SW 1271 (cell line): ENCODE measurements around the gene WIPF1.

Experiments
- DNase-seq, 2 experiments: peaks; one replicate each; lab custom pipeline; 2025; lab: John Stamatoyannopoulos, UW

Gene WIPF1

DNA sequence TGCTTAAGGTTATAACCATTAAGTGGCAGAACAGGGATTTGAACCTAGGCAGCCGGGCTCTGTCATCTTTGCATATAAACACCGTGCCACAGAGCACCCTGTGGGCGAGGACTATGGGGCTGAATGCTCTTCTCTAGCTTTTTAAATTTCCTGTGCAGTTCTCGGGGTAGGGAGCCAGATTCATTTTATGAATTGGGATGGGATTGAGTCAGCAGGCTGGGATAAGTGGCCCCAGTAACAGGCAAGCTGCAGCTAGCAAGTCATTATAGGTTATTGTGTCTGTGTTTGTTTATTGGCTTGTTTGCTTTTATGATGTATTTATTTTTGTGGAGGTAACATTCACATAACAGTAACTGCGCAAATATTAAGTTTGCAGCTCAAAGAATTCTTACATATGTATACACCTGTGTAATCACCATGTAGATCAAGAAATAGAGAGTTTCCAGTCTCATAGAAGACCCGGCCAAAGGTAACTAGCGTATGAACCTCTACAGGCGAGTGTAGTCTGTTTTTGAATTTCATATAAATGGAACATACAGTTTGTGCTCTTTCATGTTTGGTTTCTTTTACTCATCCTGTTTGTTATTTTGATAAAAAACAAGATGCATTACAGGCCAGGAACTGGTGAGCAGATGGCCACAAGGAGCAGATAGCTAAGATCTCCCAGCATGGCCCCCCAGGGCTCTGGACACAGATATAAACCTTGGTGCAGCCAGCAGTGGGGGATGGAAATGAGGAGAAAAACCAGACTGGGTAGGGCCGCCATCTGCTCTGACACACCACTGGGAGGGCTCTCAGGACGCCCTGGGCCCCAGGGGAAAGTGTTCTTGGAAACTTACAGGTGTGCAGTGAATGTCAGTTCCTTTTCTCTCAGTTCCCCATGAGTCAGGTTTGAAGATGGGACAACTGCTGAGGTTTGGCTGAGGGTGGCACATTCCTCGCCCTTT lies 61.6 kb downstream of the WIPF1 start:
- DNase-seq: no peak

DNA sequence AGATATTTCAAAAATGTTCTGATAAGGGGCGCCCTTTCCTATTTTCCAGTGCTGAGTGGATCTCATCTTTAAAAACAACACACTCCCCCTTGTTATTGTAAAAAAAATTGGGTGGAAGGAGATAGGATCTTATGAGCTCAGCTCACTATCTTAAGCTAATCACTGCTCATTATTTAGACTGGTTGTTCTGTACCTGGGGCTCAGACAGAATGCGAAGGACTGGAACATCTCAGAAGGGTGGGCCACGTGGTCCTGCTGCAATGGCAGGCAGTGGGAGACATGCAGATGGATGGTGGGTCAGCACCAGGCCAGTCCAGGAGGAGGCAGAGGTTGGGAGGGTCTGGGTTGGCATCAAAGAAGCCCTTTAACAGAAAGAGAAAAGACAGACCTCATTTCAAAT lies 62.5 kb downstream of the WIPF1 start:
- DNase-seq: no peak

DNA sequence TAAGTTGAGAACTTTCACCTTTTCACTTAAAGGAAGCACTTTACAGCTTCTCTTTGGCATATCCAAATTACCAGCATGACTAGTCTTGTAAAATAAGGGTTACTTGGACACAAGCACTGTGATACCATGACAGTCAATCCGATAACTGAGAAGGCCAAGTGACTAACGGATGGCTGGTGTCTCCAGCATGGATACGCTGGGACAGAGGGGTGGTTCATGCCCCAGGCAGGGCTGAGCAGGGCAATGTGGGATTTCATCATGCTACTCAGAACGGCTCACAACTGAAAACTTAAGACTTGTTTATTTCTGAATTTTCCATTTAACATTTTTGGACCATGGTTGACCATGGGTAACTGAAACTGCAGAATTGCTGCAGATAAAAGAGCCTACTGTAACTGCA lies 67.7 kb downstream of the WIPF1 start:
- no peak for DNase-seq

DNA sequence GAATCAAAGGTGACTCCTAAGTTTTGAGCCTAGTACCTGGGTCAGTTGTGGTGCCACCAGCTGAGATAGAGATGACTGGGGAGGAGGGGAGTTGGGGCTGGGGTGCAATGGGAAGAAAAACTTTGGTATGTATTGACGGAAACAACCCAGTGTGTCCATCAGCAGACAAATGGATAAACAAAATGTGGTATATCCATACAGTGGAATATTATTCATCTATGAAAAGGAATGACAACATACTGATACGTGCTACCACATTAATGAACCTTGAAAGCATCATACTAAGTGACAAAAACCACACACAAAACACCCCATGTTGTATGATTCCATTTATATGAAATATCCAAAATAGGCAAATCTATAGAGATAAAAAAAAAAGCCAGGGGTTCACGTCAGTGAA lies 69.6 kb downstream of the WIPF1 start:
- no peak for DNase-seq

DNA sequence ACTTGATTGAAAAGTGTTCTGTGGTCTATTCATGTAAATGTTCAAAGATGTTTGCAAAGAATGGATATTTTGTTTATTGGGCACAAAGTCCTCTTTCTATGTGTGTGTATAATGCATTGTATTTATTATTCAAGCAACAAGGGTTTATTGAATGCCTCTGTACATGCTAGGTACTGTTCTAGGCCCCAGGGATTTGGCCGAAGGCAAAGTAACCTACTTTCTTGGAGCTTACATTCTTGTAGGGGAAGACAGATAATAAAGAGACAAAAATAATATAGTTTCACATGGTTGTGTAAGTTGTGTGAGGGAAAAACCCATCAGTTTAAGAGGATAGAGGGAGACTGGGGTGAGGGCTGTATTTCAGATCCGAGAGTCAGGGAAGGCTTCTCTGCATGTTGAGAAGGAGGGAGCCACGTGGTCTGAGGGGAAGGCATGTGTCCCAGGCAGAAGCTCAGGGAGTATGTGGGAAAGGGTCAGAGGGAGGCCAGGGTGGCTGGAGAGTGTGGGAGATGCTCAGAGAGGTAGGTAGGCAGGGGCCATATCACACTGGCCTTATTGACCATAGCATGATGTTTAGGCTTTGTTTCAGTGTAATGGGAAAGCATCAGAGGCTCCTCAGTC lies 70.4 kb downstream of the WIPF1 start:
- no peak for DNase-seq

DNA sequence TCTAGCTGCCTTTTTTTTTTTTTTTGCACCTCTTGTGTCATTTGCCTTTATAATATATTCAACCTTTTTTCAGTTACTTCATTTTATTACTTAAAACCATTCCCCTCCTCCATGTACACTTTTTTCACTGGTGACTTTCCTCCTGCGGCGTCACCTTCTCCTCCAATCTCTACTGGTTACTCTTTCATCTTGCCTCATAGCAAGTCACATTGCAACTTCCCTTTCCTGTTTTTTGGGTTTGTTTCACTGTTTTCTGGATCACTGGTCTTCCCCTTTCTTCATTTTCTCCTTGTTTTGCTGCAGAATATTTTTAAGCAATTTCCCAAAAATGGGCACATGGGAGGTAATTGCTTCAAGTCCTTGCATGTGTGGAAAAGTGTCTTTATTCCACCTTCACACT lies 73.1 kb downstream of the WIPF1 start:
- DNase-seq: no peak

DNA sequence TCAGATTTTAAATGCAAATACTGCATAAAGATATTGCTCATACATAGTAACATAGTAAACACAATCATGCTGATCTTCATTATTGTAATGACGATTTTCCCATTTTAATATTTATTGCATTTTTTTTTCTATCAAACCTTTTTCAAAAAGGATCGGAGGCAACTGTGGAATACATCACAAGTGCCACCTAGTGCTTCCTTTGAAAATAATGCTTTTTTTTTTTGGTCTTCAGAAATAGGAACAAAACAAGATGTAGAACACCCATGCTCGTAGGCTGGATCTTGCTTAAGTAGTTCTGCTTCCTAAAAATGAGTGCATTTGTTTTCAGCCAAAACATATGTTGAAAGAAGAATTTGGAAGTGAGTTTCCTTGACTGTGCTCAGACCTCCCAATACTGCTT lies 75.1 kb downstream of the WIPF1 start:
- DNase-seq: peak in 1 of 2 experiments; percentile 30

DNA sequence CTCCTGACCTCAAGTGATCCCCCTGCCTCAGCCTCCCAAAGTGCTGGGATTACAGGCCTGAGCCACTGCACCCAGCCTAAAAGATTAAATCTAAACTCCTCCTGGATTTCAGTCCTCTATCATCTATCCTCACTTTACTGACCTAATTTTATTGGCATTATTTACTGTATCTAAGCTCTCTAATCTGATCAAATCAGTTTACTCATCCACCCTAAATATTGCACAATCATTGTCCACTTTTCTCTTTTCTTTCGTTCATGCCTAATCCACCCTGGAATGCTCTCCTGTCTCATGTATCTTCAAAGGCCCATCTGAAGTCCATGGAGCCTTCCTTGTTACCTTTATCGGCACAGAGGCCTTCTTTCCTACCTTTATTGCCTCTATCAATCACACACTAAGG lies 79.2 kb downstream of the WIPF1 start:
- DNase-seq: no peak

DNA sequence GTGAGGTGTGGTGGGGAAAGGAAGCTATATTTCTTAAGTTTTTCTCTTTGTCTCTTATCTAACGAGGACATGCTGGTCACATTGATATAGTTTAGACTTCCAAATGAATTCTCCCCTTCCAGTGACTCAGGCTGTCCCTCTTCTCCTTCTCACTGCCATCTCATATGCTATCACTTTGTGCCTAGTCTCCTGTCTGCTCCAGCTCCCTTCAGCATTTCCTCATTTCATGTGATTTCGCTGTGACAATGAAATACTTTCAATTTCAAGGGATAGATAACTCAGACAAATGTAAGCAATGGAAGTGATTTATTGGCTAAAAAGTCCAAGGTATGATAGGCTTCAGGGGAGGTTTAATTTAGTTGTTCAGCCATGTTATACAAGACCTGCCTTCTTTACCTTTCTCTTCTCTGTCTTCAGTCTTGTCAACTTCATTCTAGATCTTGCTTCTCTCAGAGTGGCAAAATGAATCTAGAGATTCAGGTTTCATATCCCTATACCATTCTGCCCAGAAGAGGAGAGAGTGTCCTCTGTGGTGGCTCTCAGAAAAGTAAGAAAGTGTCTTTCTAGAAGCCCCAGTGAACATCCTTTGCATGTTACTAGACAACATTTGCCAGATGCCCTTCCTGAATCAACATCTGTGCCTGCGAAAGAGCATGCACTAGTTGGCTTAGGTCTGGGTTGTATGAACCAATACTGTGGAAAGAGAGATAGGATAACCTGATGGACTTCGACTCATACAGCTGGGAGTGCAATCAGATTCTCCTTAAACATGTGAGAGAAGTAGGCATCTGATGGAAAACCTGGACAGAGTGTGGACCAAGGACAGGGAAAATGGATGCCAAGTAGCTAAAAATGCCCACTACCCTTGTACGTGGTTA lies 80.9 kb downstream of the WIPF1 start:
- no peak for DNase-seq

DNA sequence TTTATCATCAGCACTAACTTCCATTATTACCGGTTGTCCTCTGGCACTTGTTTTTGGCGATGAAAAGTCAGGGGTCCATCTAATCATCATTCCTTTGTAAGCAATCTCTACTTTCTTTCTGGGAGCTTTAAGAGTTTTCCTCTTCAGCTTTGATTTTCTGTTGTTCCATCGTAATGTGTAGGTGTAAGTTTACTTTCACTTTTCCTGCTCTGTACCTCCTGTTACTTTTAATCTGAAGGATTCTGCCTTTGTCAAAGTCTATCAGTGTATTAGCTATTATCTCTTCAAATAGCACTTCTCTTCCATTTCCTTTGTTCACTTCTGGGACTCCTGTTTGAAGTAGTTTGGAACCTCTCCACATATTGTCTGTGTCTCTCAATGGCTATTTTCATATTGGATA lies 85.3 kb downstream of the WIPF1 start:
- DNase-seq: no peak

DNA sequence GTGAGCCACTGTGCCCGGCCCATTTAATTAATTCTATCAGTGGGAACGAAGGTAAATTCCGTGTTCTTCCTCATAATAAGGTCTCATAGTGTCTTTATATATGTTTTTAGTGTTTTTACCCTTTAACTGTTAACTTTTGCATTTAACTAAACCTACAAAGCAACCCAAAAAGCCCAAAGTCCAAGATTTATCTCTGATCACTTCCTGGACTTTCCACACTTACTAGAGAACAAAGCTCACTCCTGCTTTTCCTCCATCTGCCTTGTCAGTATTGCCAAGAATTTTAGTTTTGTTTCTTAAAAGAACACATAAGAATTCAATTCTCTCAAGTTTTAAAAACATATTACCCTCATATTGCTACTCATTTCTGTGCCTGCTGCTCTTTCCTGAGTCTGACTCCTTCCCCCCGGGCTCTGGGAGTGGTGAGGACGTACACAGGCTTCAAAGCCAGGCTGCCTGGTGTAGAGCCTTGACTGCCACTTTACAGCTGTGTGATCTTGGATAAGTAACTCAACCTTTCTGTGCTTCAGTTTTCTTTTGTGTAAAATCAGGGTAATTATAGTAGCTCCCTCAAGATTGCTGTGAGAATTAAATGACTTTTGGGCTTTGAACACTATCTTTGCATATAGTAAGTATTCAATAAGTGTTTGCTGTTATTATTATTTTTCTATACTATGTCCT lies 85.9 kb downstream of the WIPF1 start:
- DNase-seq: no peak

DNA sequence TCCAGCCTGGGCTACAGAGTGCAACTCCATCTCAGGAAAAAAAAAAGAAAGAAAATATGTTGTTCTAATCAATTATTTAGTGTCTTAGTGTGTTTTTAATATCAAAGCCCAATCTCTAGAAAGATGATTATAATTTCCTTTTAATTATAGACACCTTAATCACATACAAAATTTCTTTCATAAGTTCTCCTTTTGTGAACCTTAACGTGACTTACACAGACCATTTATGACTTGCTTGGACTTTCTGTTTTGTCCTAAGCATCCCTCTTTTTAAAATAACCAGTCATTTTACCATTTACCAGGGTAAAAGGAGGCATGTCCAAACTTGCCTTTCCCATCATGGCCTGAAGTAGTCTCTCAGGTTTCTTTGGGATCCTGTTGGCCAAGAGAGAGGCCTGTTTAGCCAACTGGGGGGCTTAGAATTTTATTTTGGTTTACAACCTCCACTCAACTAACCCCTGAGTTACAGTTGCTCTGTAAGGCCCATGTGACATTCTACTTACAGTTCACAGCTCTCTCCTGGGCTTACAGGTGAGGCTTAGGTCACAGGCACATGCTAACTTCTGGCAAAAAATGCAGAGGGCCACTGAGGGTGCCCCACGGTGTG lies 86.9 kb downstream of the WIPF1 start:
- peak in 1 of 2 experiments; percentile 14 for DNase-seq
